Neuron (in vitro differentiated cells): Measurements from ENCODE around the gene MRPS31.
"Not testable (repeated sequence)": the region's sequence is repeated elsewhere in the genome, so short reads cannot be mapped to it uniquely, and the experiment has no call there.

Experiments
- H2AFZ ChIP-seq: one replicate; pipeline ENCODE4 v1.6.1; 2013; ENCODE audit warnings: low read depth, mild to moderate bottlenecking, inconsistent platforms, low read length, moderate library complexity
- H3K27me3 ChIP-seq: one replicate; pipeline ENCODE4 v1.6.1; 2013; ENCODE audit warnings: low read length; ENCODE audit not compliant: insufficient read depth
- H3K36me3 ChIP-seq: one replicate; pipeline ENCODE4 v1.6.1; 2013; ENCODE audit warnings: low read length; ENCODE audit not compliant: insufficient read depth
- H3K4me1 ChIP-seq: one replicate; pipeline ENCODE4 v1.6.1; 2013; ENCODE audit warnings: low read length; ENCODE audit not compliant: insufficient read depth
- H3K4me3 ChIP-seq: 2 replicates; pipeline ENCODE4 v1.5.1; 2013; ENCODE audit warnings: mild to moderate bottlenecking, low read length, moderate library complexity
- H3K9me3 ChIP-seq: one replicate; pipeline ENCODE4 v1.6.1; 2013; ENCODE audit warnings: low read length

The MRPS31 gene

DNA sequence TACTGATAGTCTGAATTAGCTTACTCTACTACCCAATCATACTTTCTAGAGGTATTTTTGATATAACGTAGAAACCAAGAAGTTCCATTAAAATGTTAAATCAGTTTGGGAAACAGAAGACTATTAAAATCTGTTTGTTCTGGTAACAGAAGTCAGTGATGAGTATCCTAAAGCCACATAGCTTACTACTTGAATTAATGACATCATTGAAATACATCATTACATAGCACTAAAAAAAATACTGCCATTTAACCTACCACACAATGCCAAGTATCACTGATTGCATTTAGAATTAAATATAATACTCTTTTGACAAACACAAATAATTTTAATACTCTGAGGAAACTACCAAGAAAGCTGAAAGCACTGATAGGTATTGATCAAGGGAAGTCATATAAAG is 5.4 kb downstream of the MRPS31 start:
- H3K4me1 ChIP-seq = peaks cover 15% of the 10 kb centered on the region
- H3K27me3 ChIP-seq = no peaks in the 10 kb centered on the region
- H3K4me3 ChIP-seq = no peak overlapping the region
- H2AFZ ChIP-seq = no peak overlapping the region
- H3K9me3 ChIP-seq = no peaks in the 10 kb centered on the region
- peaks cover 40% of the 10 kb centered on the region for H3K36me3 ChIP-seq

DNA sequence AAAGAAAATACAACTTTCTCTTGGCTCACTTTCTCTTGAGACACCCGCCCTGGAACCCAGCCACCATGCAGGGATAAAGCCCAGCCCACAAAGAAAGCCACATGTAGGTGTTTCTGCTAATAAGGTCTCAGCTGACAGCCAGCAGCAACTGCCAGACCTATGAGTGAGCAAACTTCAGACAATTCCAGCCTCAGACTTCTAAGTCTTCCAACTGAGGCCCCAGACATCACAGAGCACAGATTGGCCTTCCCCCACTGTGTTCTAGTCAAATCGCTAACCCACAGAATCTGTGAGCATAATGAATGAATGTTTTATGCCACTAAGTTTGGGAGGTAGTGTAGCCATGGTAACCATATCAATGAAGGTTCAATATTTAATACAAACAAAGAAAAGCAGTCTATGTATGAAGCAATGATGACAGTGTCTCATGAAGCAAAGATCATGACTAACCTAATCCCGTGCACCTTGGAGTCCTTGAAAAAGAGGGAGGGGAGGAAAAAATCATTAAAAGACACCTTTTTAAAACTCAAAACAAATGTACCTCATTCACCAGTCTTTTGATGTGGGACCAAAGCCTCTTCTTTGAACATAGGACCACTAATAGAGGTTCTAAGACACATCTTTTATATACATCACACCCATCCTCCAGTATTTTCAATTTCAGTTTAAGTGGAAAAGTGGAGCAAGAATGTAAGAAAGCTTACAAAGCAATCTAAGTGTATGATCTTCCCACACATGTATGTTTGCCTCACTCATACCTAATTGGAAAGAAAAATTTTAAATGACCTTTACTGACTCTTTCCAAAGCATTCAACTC is 6.2 kb downstream of the MRPS31 start:
- Histone ChIP-seq H3K9me3 (no peaks in the 10 kb centered on the region), H3K36me3 (peaks cover 44% of the 10 kb centered on the region), H3K4me1 (peaks cover 8% of the 10 kb centered on the region), H3K27me3 (no peaks in the 10 kb centered on the region), H3K4me3 (no peak overlapping the region), H2AFZ (no peak overlapping the region)

DNA sequence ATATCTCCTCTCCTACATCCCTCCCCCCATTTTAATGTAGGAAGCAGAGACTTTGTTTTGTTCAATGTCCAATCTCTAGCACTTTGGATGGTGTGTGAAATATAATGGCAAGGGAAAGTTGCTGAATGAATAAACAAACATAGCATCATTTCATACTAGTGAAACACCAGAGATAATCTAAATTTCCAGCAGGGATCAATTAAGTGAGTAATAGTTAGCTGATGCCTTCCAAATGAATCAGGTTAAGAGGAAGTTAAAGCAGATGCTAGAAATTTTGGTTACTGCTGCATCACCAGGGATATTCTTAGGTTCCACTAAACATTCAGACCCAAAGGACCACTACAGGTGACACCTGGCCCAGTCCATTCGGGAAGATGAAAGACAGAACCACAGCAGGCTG is 8.1 kb downstream of the MRPS31 start:
- Histone ChIP-seq H3K4me1 (peaks cover 5% of the 10 kb centered on the region), H3K27me3 (no peaks in the 10 kb centered on the region), H3K36me3 (peaks cover 48% of the 10 kb centered on the region), H2AFZ (no peak overlapping the region), H3K9me3 (no peaks in the 10 kb centered on the region), H3K4me3 (no peak overlapping the region)

DNA sequence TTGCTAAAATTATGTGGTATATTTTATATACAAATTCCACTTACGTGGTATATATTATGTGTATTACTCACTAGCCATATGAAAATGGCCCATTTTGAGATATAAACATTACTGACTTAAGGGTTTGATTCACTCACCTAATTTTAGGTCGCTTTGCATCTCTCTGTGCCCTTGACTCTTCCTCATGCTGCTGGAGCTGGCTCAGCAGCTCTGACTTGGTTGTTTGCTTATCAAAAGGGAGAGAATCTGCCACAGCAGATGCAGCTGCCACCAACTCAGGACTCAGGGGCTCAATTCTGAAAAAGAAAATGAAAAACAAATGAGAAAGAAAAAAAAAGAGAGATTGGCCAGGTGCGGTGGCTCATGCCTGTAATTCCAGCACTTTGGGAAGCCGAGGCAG is 12.2 kb downstream of the MRPS31 start:
- Histone ChIP-seq H3K27me3 (no peaks in the 10 kb centered on the region), H3K4me3 (no peak overlapping the region), H2AFZ (no peak overlapping the region), H3K4me1 (no peaks in the 10 kb centered on the region), H3K36me3 (peaks cover 37% of the 10 kb centered on the region), H3K9me3 (no peaks in the 10 kb centered on the region)

DNA sequence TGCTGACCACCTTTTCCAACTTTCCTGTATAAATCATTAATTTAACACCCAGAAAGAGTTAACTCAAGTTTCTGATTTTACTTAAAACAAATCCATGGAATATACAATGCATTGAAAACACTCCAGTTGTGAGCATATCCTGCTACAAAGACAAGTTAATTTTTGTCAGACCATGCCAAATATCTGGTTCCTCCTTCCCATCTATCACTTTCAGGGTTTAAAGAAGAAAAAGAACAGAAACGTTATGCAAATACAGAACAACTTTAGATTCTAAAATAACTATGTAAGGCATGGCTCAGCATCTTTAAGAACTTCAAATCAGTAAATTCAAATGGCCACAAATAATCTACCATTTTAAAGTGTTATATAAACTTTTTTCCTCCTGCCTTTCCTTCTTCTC is 14.9 kb downstream of the MRPS31 start:
- Histone ChIP-seq H3K4me3 (no peak overlapping the region), H2AFZ (no peak overlapping the region), H3K9me3 (no peaks in the 10 kb centered on the region), H3K4me1 (no peaks in the 10 kb centered on the region), H3K27me3 (no peaks in the 10 kb centered on the region), H3K36me3 (peaks cover 43% of the 10 kb centered on the region)

DNA sequence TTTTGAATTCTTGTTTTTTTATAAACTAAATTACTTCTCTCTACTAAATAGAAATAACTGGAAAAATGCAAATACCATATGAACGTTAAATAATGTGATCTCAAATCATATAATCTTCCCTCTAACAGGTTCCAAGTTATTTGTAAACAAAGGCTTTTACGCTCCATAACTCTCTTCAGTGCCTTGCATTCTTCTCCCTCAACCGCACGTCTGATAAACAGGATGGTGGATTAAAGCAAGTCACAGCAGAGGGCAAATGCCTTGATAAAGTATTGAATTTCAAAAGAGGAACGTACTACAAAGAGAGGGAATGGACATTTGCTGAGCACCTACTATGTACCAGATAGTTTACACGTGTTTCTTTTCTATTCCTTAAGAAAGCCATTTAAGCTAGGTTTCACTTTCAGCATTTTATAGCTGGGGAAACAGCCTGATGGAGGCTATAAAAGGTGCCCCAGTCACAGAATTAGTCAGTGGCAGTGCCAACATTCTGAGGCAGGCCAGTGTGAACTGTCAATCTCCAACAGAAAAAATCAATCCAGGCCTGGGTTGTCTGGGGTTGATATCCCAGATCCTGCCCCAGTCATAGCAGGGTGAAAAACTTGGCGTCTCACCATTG is 15.8 kb downstream of the MRPS31 start:
- Histone ChIP-seq H3K4me1 (no peaks in the 10 kb centered on the region), H3K27me3 (no peaks in the 10 kb centered on the region), H3K9me3 (no peaks in the 10 kb centered on the region), H3K4me3 (no peak overlapping the region), H3K36me3 (peaks cover 41% of the 10 kb centered on the region), H2AFZ (no peak overlapping the region)

DNA sequence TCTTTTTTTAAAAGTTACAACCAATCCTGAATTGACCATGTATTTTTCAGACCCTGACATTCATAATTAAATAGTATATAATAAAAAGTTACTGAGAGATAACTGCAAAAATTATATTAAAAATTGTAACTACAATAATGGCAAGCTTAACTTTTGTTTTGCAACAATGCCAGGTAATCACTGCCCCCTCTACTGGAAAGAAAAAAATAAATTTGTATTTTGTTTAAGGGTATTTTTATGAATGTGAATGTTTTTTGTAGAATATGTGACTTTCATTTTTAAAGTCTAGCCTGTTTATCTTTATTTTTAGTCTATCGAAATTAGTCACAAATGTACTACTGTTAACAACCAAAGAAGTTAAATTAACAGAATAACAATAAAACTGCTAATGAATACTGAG is 21.7 kb downstream of the MRPS31 start:
- Histone ChIP-seq H2AFZ (no peak overlapping the region), H3K27me3 (no peaks in the 10 kb centered on the region), H3K4me3 (no peak overlapping the region), H3K36me3 (peaks cover 48% of the 10 kb centered on the region), H3K4me1 (no peaks in the 10 kb centered on the region), H3K9me3 (no peaks in the 10 kb centered on the region)

DNA sequence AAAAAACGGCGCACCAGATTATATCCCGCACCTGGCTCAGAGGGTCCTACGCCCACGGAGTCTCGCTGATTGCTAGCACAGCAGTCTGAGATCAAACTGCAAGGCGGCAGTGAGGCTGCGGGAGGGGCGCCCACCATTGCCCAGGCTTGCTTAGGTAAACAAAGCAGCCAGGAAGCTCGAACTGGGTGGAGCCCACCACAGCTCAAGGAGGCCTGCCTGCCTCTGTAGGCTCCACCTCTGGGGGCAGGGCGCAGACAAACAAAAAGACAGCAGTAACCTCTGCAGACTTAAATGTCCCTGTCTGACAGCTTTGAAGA is 35.8 kb downstream of the MRPS31 start:
- H3K27me3 ChIP-seq, H3K4me1 ChIP-seq, H2AFZ ChIP-seq, H3K36me3 ChIP-seq, H3K9me3 ChIP-seq, H3K4me3 ChIP-seq: not testable (repeated sequence)

DNA sequence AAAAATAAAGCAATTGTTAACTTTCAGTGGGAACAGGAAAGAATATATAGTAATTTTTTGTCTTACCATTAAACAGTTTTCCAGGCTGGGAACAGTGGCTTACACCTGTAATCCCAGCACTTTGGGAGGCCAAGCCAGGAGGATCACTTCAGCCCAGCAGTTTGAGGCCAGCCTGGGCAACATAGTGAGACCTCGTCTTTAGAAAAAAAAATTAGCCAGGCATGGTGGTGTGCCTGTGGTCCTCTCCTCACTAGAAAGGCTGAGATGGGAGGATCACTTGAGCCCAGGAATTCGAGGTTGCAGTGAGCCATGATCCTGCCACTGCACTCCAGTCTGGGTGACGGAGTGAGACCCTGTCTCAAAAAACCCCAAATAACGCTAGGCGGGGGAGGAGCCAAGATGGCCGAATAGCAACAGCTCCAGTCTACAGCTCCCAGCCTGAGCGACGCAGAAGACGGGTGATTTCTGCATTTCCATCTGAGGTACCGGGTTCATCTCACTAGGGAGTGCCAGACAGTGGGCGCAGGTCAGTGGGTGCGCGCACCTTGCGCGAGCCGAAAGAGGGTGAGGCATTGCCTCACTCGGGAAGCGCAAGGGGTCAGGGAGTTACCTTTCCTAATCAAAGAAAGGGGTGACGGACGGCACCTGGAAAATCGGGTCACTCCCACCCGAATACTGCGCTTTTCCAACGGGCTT is 36.3 kb downstream of the MRPS31 start:
- H3K9me3 ChIP-seq, H3K4me1 ChIP-seq, H3K4me3 ChIP-seq, H2AFZ ChIP-seq, H3K36me3 ChIP-seq, H3K27me3 ChIP-seq: not testable (repeated sequence)

DNA sequence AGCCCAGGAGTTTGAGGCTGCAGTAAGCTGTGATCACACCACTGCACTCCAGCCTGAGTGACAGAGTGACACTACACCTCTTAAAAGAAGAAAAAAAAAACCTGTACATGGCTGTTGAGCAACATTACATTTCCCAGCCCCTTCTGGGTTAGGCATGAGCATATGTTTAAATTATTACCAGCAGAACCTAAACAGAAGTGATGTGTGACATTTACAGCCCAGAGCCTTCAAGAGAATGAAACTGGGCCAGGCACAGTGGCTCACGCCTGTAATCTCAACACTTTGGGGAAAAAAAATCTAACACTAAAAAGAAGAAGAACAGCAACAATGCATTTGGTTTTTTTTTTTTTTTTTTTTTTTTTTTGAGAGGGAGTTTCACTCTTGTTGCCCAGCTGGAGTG is 38.3 kb downstream of the MRPS31 start:
- H2AFZ ChIP-seq = no peak overlapping the region
- H3K4me3 ChIP-seq = no peak overlapping the region
- no peaks in the 10 kb centered on the region for H3K4me1 ChIP-seq
- no peaks in the 10 kb centered on the region for H3K27me3 ChIP-seq
- no peaks in the 10 kb centered on the region for H3K9me3 ChIP-seq
- peaks cover 16% of the 10 kb centered on the region for H3K36me3 ChIP-seq

DNA sequence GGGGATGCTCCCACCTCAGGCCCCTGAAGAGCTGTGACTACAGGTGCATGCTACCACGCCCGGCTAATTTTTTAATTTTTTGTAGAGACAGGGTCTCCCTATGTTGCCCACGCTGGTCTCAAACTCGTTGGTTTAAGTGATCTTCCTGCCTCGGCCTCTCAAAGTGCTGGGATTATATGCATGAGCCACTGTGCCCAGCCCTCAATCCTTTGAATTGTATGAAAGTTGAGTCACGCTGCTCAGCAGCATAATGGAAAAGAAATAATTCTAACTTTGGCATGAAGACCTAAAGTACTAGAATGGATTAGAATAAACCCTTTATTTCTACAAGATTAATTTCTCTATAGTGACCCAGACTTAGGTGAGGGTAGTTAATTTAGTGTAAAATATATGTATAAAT is 42.4 kb downstream of the MRPS31 start:
- no peaks in the 10 kb centered on the region for H3K9me3 ChIP-seq
- H3K4me1 ChIP-seq = no peaks in the 10 kb centered on the region
- peaks cover 11% of the 10 kb centered on the region for H3K36me3 ChIP-seq
- H3K4me3 ChIP-seq = no peak overlapping the region
- no peaks in the 10 kb centered on the region for H3K27me3 ChIP-seq
- no peak overlapping the region for H2AFZ ChIP-seq

DNA sequence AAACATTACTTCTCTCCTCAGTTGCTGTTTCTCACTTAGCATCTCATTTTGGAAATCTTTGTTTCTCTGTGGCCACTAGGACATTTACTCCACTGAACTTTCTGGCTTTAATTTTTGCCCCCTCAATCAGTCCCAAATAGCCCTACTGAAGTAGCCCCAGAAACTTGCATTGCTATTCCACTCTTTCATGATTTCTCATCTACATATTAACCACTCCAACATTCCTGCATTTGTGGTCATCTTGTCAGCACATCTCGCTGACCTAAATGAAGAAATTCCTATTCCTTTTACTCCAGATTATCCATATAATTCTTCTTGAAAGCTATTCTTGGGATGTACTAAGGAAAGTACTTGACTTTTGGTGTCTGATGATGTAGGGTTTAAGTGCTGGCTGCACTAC is 56.6 kb downstream of the MRPS31 start:
- not testable (repeated sequence) for H3K4me3 ChIP-seq, H3K27me3 ChIP-seq, H3K4me1 ChIP-seq, H2AFZ ChIP-seq, H3K9me3 ChIP-seq, H3K36me3 ChIP-seq

DNA sequence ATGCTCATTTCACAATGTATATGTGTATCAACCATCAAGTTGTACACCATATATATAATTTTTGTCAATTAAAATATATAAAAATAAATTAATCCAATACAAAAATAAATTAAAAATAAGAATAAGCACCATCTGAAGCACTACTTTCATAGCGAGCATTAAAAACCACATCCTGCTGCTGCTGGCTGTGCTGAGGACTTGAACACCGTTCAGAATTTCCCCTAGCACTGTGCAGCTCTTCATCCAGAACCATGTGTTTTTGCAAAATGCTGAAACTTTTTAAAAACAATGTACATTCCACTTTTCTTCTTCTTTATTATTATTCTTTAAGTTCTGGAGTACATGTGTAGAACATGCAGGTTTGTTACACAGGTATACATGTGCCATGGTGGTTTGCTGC is 64.6 kb downstream of the MRPS31 start:
- Histone ChIP-seq H3K27me3 (no peaks in the 10 kb centered on the region), H3K36me3 (no peaks in the 10 kb centered on the region), H3K4me1 (no peaks in the 10 kb centered on the region), H2AFZ (no peak overlapping the region), H3K4me3 (no peak overlapping the region), H3K9me3 (no peaks in the 10 kb centered on the region)
